CD4-positive, alpha-beta memory T cell (primary cell): ENCODE results near the gene EIF3A. TPM values are rescaled to one million over a fixed set of nuclear protein-coding genes. Genes with fewer than 3 reads are reported as not detected.

Experiments used
- CTCF ChIA-PET: fragments of 350-600 bp; sonication (Branson Sonifier 250); formaldehyde crosslinking; loops from one replicate; lab custom pipeline; 2021; ENCODE audit warnings: inconsistent platforms; ENCODE audit not compliant: partially characterized antibody; lab: Charles Lee
- POLR2A ChIA-PET: fragments of 350-600 bp; sonication (Branson Sonifier 250); formaldehyde crosslinking; loops from one replicate; lab custom pipeline; 2021; ENCODE audit not compliant: partially characterized antibody; lab: Charles Lee
- DNase-seq, 5 donors: peaks; one replicate each; pipeline versions ENCODE4 v3.0.0 to v3.0.0-alpha.2; 2020 to 2022; ENCODE audit warnings: mixed read lengths in 1 of 5
- H3K27ac ChIP-seq: one replicate; pipeline ENCODE4 v1.7.0; 2013; ENCODE audit warnings: low read depth, low read length
- H3K27me3 ChIP-seq: 2 replicates; pipeline ENCODE4 v1.7.0; 2013; ENCODE audit warnings: mild to moderate bottlenecking, low read length, moderate library complexity; ENCODE audit not compliant: insufficient read depth
- H3K36me3 ChIP-seq: 2 replicates; pipeline ENCODE4 v1.7.0; 2013; ENCODE audit warnings: mild to moderate bottlenecking, low read length, moderate library complexity; ENCODE audit not compliant: insufficient read depth
- H3K4me1 ChIP-seq: 2 replicates; pipeline ENCODE4 v1.7.0; 2013; ENCODE audit warnings: mild to moderate bottlenecking, low read length, moderate library complexity; ENCODE audit not compliant: insufficient read depth
- H3K4me3 ChIP-seq, 2 donors: one replicate each; pipeline ENCODE4 v1.7.0; 2013; ENCODE audit warnings: low read length in 2 of 2, mild to moderate bottlenecking in 1 of 2
- H3K9me3 ChIP-seq, 2 donors: one replicate each; pipeline ENCODE4 v1.7.0; 2013; ENCODE audit warnings: low read length in 2 of 2, control low read depth in 1 of 2; ENCODE audit not compliant: control insufficient read depth in 1 of 2
- H3K27ac Mint-ChIP-seq, 7 donors: one replicate each; pipeline ENCODE4 v1.8.0; 2020 to 2021; ENCODE audit warnings: mixed read lengths in 7 of 7, mild to moderate bottlenecking in 6 of 7, inconsistent platforms in 3 of 7, moderate library complexity in 3 of 7
- H3K27me3 Mint-ChIP-seq, 2 donors: one replicate each; pipeline ENCODE4 v1.8.0; 2020 to 2021; ENCODE audit warnings: mixed read lengths in 2 of 2
- H3K36me3 Mint-ChIP-seq, 2 donors: one replicate each; pipeline ENCODE4 v1.8.0; 2020 to 2021; ENCODE audit warnings: mixed read lengths in 2 of 2, inconsistent platforms in 1 of 2, mild to moderate bottlenecking in 1 of 2
- H3K4me1 Mint-ChIP-seq, 4 donors: one replicate each; pipeline ENCODE4 v1.8.0; 2020 to 2021; ENCODE audit warnings: mixed read lengths in 4 of 4, mild to moderate bottlenecking in 1 of 4
- H3K4me3 Mint-ChIP-seq, 8 donors: one replicate each; pipeline ENCODE4 v1.8.0; 2020 to 2021; ENCODE audit warnings: mixed read lengths in 8 of 8, mild to moderate bottlenecking in 7 of 8, moderate library complexity in 6 of 8, inconsistent platforms in 3 of 8
- H3K9me3 Mint-ChIP-seq, 8 donors: one replicate each; pipeline ENCODE4 v1.8.0; 2020 to 2021; ENCODE audit warnings: mixed read lengths in 8 of 8, mild to moderate bottlenecking in 5 of 8, inconsistent platforms in 3 of 8, moderate library complexity in 1 of 8
- intact Hi-C: fragments of 100-400 bp; cut with micrococcal nuclease; formaldehyde crosslinking; loops from one replicate; pipeline ENCODE4 v1.15.1; 2023
- polyA plus RNA-seq, 2 donors: library from polyadenylated mRNA; unstranded; fragments of 300-500 nt; fragmentation: Illumina TruSeq; gene quantifications; one replicate each; pipeline ENCODE4 v1.2.3, GENCODE V29; 2021
- total RNA-seq, 2 experiments: library from RNA; stranded (reverse); gene quantifications; one replicate each; pipeline ENCODE4 v1.2.3, GENCODE V29; 2021

EIF3A gene
- total and polyA plus RNA-seq, 4 experiments from 2014 or later: 29.8 to 129 (median 102) TPM

DNA sequence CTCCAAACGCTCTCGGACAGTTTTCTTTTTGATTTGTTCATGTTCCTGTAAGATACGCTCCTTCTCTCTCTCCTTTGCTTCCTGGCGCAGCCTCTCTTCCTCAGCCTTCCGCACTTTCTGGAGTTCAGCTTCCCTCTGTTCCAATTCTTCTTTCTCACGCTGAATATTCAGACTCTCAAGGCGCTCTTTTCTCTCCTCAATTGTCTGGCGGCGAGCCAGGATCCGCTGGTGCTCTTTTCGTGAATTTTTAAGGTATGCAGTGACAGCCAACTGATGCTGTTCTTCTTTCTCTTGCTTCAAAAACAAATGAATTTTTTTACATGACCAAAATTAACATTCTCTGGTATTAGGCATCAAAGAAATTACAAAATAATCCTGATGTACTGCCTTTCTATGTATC, 22.6 kb downstream of the EIF3A start:
- peaks cover 73 to 87% of the 10 kb centered on the region in 2 donors for H3K36me3 Mint-ChIP-seq
- no peak overlapping the region for H3K4me3 ChIP-seq
- CTCF ChIA-PET: interaction anchor here (1.1 to 1.2 kb wide), 2 partner anchors 61 to 66 kb away, joined by 3 read pairs; no protein-coding TSS in a partner anchor
- no peaks in the 10 kb centered on the region for H3K4me1 ChIP-seq
- no peak overlapping the region for H3K4me3 Mint-ChIP-seq
- intact Hi-C loops: no loop called here
- no peak for DNase-seq
- H3K27me3 ChIP-seq: no peaks in the 10 kb centered on the region
- H3K27ac Mint-ChIP-seq: peak overlapping the region in 2 of 7 donors; percentile 13 to 46
- H3K9me3 ChIP-seq: no peaks in the 10 kb centered on the region
- H3K4me1 Mint-ChIP-seq: peaks cover 14 to 30% (median 15%) of the 10 kb centered on the region in 4 donors
- POLR2A ChIA-PET: interaction anchor here (0.6 to 1.5 kb wide), 2 partner anchors 9 to 11 kb away, joined by 3 read pairs; no protein-coding TSS in a partner anchor
- H3K9me3 Mint-ChIP-seq: no peaks in the 10 kb centered on the region
- H3K27me3 Mint-ChIP-seq: no peaks in the 10 kb centered on the region
- no peak overlapping the region for H3K27ac ChIP-seq
- peaks cover 91% of the 10 kb centered on the region for H3K36me3 ChIP-seq

DNA sequence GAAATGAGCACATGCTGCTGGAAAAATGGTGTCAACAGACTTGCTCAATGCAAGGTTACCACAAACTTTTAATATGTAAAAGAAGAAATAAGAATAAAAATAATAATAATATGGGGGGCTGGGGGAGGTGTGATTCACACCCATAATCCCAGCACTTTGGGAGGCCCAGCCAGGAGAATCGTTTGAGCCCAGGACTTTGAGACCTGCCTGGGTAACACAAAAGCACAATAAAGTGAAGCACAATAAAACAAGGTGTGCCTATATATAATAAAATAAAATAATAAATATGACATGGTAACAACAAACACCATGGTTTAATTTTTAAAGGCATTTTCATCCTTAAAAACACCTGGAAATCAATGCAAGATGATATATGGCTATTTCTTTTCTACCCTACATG, 25.1 kb downstream of the EIF3A start:
- Histone ChIP-seq H3K4me1 (no peaks in the 10 kb centered on the region), H3K4me3 (no peak overlapping the region), H3K36me3 (peaks cover 95% of the 10 kb centered on the region), H3K27ac (no peak overlapping the region), H3K27me3 (no peaks in the 10 kb centered on the region), H3K9me3 (no peaks in the 10 kb centered on the region)
- no peak for DNase-seq
- ChIA-PET CTCF (no interaction called here), POLR2A (no interaction called here)
- Mint-ChIP-seq H3K27me3 (no peaks in the 10 kb centered on the region), H3K27ac (no peak overlapping the region), H3K4me3 (no peak overlapping the region), H3K9me3 (no peaks in the 10 kb centered on the region), H3K36me3 (peaks cover 81 to 89% of the 10 kb centered on the region in 2 donors), H3K4me1 (peaks cover 0 to 31% (median 11%) of the 10 kb centered on the region in 4 donors)
- intact Hi-C loops: no loop called here

DNA sequence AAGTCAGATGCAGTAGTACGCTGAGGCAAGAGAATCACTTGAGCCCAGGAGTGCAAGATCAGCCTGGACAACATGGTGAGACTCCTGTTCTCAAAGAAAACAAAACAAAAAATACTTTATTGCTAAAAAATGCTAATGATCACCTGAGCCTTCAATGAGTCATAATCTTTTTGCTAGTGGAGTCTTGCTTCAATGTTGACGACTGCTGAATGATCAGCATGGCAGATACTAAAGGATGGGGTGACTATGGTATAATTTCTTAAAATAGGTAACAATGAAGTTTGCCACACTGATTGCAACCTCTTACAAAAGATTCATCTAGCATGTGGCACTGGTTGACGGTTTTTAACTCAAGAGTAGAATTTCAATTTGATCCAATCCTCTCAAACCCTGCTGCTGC, 28.8 kb downstream of the EIF3A start:
- Histone ChIP-seq H3K36me3 (peaks cover 93% of the 10 kb centered on the region), H3K9me3 (no peaks in the 10 kb centered on the region), H3K27me3 (no peaks in the 10 kb centered on the region), H3K4me3 (no peak overlapping the region), H3K27ac (no peak overlapping the region), H3K4me1 (no peaks in the 10 kb centered on the region)
- peaks cover 11 to 33% (median 19%) of the 10 kb centered on the region in 4 donors for H3K4me1 Mint-ChIP-seq
- CTCF ChIA-PET: no interaction called here
- H3K36me3 Mint-ChIP-seq: peaks cover 79 to 85% of the 10 kb centered on the region in 2 donors
- no peaks in the 10 kb centered on the region for H3K27me3 Mint-ChIP-seq
- POLR2A ChIA-PET: no interaction called here
- intact Hi-C loops: no loop called here
- H3K27ac Mint-ChIP-seq: peak overlapping the region in 1 of 7 donors; percentile 17
- no peak for DNase-seq
- H3K9me3 Mint-ChIP-seq: no peaks in the 10 kb centered on the region
- no peak overlapping the region for H3K4me3 Mint-ChIP-seq

DNA sequence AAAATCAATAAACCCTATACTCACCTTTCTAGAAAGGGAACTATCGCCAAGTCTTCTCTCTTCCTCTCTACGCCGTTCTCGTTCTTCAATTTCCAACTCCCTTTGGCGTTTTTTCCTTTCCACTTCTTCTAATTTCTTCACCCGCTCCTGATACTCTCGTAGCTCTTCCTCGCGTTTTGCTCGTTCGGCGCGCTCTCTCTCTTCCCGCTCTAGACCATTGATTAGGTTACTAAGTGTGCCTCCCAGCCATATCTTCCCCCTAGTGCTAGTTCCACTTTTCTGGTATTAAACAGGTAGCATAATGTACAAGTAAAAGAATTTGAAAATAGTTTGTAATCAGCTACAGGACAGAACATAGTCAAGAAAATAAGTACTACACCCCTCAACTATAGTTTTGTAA, 30.8 kb downstream of the EIF3A start:
- no peak for DNase-seq
- H3K36me3 Mint-ChIP-seq: peaks cover 80 to 87% of the 10 kb centered on the region in 2 donors
- POLR2A ChIA-PET: no interaction called here
- intact Hi-C loops: no loop called here
- H3K4me1 Mint-ChIP-seq: peaks cover 11 to 43% (median 25%) of the 10 kb centered on the region in 4 donors
- H3K9me3 Mint-ChIP-seq: no peaks in the 10 kb centered on the region
- Histone ChIP-seq H3K27ac (no peak overlapping the region), H3K4me3 (no peak overlapping the region), H3K27me3 (no peaks in the 10 kb centered on the region), H3K36me3 (peaks cover 96% of the 10 kb centered on the region), H3K9me3 (no peaks in the 10 kb centered on the region), H3K4me1 (no peaks in the 10 kb centered on the region)
- CTCF ChIA-PET: no interaction called here
- no peak overlapping the region for H3K4me3 Mint-ChIP-seq
- H3K27me3 Mint-ChIP-seq: no peaks in the 10 kb centered on the region
- peak overlapping the region in 3 of 7 donors; percentile 11 to 73 (median 53) for H3K27ac Mint-ChIP-seq

DNA sequence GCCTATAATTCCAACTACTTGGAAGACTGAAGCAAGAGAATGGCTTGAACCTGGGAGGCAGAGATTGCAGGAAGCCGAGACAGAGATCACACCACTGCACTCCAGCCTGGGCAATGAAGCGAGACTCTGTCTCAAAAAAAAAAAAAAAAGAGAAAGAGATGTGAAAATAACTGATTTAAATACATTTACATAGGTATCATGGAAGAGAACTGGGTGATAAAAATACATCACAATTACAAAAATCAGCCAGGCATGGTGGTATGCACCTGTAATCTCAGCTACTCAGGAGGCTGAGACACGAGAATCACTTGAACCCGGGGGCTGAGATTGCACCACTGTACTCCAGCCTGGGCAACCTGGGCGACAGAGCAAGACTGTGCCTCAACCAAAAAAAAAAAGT, 31.3 kb downstream of the EIF3A start:
- intact Hi-C loops: no loop called here
- peaks cover 96% of the 10 kb centered on the region for H3K36me3 ChIP-seq
- H3K9me3 Mint-ChIP-seq: no peaks in the 10 kb centered on the region
- no peaks in the 10 kb centered on the region for H3K27me3 Mint-ChIP-seq
- H3K27ac Mint-ChIP-seq: peak overlapping the region in 3 of 7 donors; percentile 11 to 73 (median 53)
- H3K27ac ChIP-seq: no peak overlapping the region
- H3K9me3 ChIP-seq: no peaks in the 10 kb centered on the region
- H3K4me1 Mint-ChIP-seq: peaks cover 11 to 43% (median 25%) of the 10 kb centered on the region in 4 donors
- no peak for DNase-seq
- ChIA-PET POLR2A (no interaction called here), CTCF (no interaction called here)
- no peaks in the 10 kb centered on the region for H3K4me1 ChIP-seq
- no peaks in the 10 kb centered on the region for H3K27me3 ChIP-seq
- H3K4me3 ChIP-seq: no peak overlapping the region
- peaks cover 78 to 83% of the 10 kb centered on the region in 2 donors for H3K36me3 Mint-ChIP-seq
- H3K4me3 Mint-ChIP-seq: no peak overlapping the region

DNA sequence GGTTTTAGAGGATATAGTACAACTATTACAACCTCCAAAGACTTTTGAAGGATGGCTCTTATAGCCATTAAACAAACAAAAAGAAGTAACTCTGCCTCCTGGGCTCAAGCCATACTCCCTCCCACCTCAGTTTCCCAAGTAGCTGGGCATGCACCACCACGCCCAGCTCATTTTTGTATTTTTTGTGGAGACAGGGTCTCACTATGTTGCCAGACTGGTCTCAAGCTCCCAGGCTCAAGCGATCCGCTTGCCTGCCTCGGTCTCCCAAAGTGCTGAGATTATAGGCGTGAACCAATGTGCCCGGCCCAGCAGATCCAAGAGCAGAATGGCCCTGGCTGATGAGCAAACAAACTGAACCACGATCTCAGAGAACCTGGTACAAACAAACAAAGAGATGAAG, 35.1 kb downstream of the EIF3A start:
- peaks cover 16 to 41% (median 30%) of the 10 kb centered on the region in 4 donors for H3K4me1 Mint-ChIP-seq
- H3K27ac ChIP-seq: no peak overlapping the region
- DNase-seq: no peak
- H3K27me3 ChIP-seq: no peaks in the 10 kb centered on the region
- peaks cover 93% of the 10 kb centered on the region for H3K36me3 ChIP-seq
- intact Hi-C loops: no loop called here
- ChIA-PET CTCF (no interaction called here), POLR2A (no interaction called here)
- H3K27ac Mint-ChIP-seq: peak overlapping the region in 3 of 7 donors; percentile 39 to 76 (median 60)
- H3K9me3 Mint-ChIP-seq: peaks cover 0 to 2% (median 0%) of the 10 kb centered on the region in 8 donors
- no peak overlapping the region for H3K4me3 Mint-ChIP-seq
- no peaks in the 10 kb centered on the region for H3K4me1 ChIP-seq
- H3K36me3 Mint-ChIP-seq: peaks cover 69 to 86% of the 10 kb centered on the region in 2 donors
- H3K4me3 ChIP-seq: no peak overlapping the region
- H3K9me3 ChIP-seq: no peaks in the 10 kb centered on the region
- H3K27me3 Mint-ChIP-seq: no peaks in the 10 kb centered on the region

DNA sequence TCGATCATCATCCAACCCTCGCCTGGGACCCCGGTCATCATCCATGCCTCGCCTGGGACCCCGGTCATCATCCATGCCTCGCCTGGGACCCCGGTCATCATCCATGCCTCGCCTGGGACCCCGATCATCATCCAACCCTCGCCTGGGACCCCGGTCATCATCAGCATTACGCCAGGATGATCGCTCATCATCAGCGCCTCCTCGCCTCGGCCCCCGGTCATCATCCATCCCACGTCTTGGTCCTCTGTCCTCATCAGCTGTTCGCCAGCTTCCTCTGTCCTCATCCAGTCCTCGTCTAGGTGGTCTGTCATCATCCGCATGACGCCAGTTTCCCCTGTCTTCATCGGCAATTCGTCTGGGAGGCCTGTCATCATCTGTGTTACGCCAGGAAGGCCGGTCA, 38.4 kb downstream of the EIF3A start:
- Histone ChIP-seq H3K9me3 (no peaks in the 10 kb centered on the region), H3K27ac (no peak overlapping the region), H3K27me3 (no peaks in the 10 kb centered on the region), H3K4me1 (peaks cover 4% of the 10 kb centered on the region), H3K4me3 (no peak overlapping the region), H3K36me3 (peaks cover 94% of the 10 kb centered on the region)
- H3K27me3 Mint-ChIP-seq: no peaks in the 10 kb centered on the region
- CTCF ChIA-PET: no interaction called here
- peaks cover 0 to 2% (median 0%) of the 10 kb centered on the region in 8 donors for H3K9me3 Mint-ChIP-seq
- peaks cover 67 to 87% of the 10 kb centered on the region in 2 donors for H3K36me3 Mint-ChIP-seq
- H3K4me3 Mint-ChIP-seq: peak overlapping the region in 1 of 8 donors; percentile 34
- no peak for DNase-seq
- H3K4me1 Mint-ChIP-seq: peaks cover 18 to 33% (median 22%) of the 10 kb centered on the region in 4 donors
- intact Hi-C loops: no loop called here
- H3K27ac Mint-ChIP-seq: peak overlapping the region in 3 of 7 donors; percentile 6 to 85 (median 70)
- POLR2A ChIA-PET: no interaction called here
